ENCODE results near the gene TTLL11. TPM values are rescaled to one million over a fixed set of nuclear protein-coding genes. Genes with fewer than 3 reads are reported as not detected.
"Not testable (repeated sequence)": the region's sequence is repeated elsewhere in the genome, so short reads cannot be mapped to it uniquely, and the experiment has no call there.

TTLL11 gene
- total RNA-seq, 1 experiment from 2014 or later = 7.0 TPM

- no peak overlapping the region for H3K4me3 ChIP-seq (ENCODE audit: low read length)
- H3K36me3 ChIP-seq (ENCODE audit: low read depth, low read length) = no peaks in the 10 kb centered on the region
- intact Hi-C loops (cut with micrococcal nuclease) = no loop called here
- H3K9me3 ChIP-seq (ENCODE audit: low read length) = no peaks in the 10 kb centered on the region
- DNase-seq = no peak
- H4K20me1 ChIP-seq (ENCODE audit: low read length) = no peaks in the 10 kb centered on the region
- POLR2A ChIA-PET (ENCODE audit: unreplicated experiment) = no interaction called here
- no peaks in the 10 kb centered on the region for H3F3A ChIP-seq (ENCODE audit: low read length, unreplicated experiment)
- BruUV-seq (replicated peaks) = no TSS peak
- no peak overlapping the region for H3K4me2 ChIP-seq (ENCODE audit: low read length)
- H3K27ac ChIP-seq (ENCODE audit: low read length) = no peak overlapping the region
- no peak overlapping the region for H3K9ac ChIP-seq (ENCODE audit: low read length)
- no peaks in the 10 kb centered on the region for H3K79me2 ChIP-seq (ENCODE audit: low read length)
- ATAC-seq = no peak
- CTCF ChIA-PET = no interaction called here
- TF ChIP-seq EZH2 (IDR thresholded peaks at IDR 0.05; ENCODE audit: low read length, unreplicated experiment) (no peak), EZH2phosphoT487 (IDR thresholded peaks at IDR 0.05; ENCODE audit: borderline replicate concordance, low read length) (no peak), CTCF (conservative IDR thresholded peaks at IDR 0.05; ENCODE audit: low read depth, low read length) (no peak)
- no peak overlapping the region for H2AFZ ChIP-seq (ENCODE audit: low read length)
- no peaks in the 10 kb centered on the region for H3K9me2 ChIP-seq (replicated peaks; ENCODE audit: low read length)
- no peaks in the 10 kb centered on the region for H3K4me1 ChIP-seq (ENCODE audit: insufficient read depth, low read length)
- no peaks in the 10 kb centered on the region for H3K27me3 ChIP-seq (ENCODE audit: low read length)
Measured at GRCh38 chr9:122071715-122072114, 21.4 kb downstream of the TTLL11 start.

GRCh38 chr9:122070728-122071515 lies 22.2 kb downstream of the TTLL11 start:
- ATAC-seq (no peak), DNase-seq (no peak)
- Histone ChIP-seq H4K20me1 (ENCODE audit: low read length) (no peaks in the 10 kb centered on the region), H3K79me2 (ENCODE audit: low read length) (no peaks in the 10 kb centered on the region), H3K4me1 (ENCODE audit: insufficient read depth, low read length) (no peaks in the 10 kb centered on the region), H3K4me2 (ENCODE audit: low read length) (no peak overlapping the region), H3K9ac (ENCODE audit: low read length) (no peak overlapping the region), H3K9me2 (replicated peaks; ENCODE audit: low read length) (no peaks in the 10 kb centered on the region), H3K27me3 (ENCODE audit: low read length) (no peaks in the 10 kb centered on the region), H3K27ac (ENCODE audit: low read length) (no peak overlapping the region), H2AFZ (ENCODE audit: low read length) (no peak overlapping the region), H3F3A (ENCODE audit: low read length, unreplicated experiment) (no peaks in the 10 kb centered on the region), H3K4me3 (ENCODE audit: low read length) (no peak overlapping the region), H3K9me3 (ENCODE audit: low read length) (no peaks in the 10 kb centered on the region), H3K36me3 (ENCODE audit: low read depth, low read length) (no peaks in the 10 kb centered on the region)
- intact Hi-C loops (cut with micrococcal nuclease) = no loop called here
- POLR2A ChIA-PET (ENCODE audit: unreplicated experiment) = no interaction called here
- CTCF ChIA-PET = no interaction called here
- BruUV-seq (replicated peaks) = no TSS peak
- TF ChIP-seq EZH2 (IDR thresholded peaks at IDR 0.05; ENCODE audit: low read length, unreplicated experiment) (no peak), EZH2phosphoT487 (IDR thresholded peaks at IDR 0.05; ENCODE audit: borderline replicate concordance, low read length) (no peak), CTCF (conservative IDR thresholded peaks at IDR 0.05; ENCODE audit: low read depth, low read length) (no peak)

GRCh38 chr9:122066680-122067079 lies 26.4 kb downstream of the TTLL11 start:
- DNase-seq; H3K4me1 ChIP-seq (ENCODE audit: insufficient read depth, low read length); H3K36me3 ChIP-seq (ENCODE audit: low read depth, low read length); POLR2A ChIA-PET (ENCODE audit: unreplicated experiment); H3K9ac ChIP-seq (ENCODE audit: low read length); H3F3A ChIP-seq (ENCODE audit: low read length, unreplicated experiment); CTCF ChIA-PET; intact Hi-C loops (cut with micrococcal nuclease); ATAC-seq; H3K79me2 ChIP-seq (ENCODE audit: low read length); H3K4me2 ChIP-seq (ENCODE audit: low read length); H3K27ac ChIP-seq (ENCODE audit: low read length); H4K20me1 ChIP-seq (ENCODE audit: low read length); H2AFZ ChIP-seq (ENCODE audit: low read length); H3K9me2 ChIP-seq (replicated peaks; ENCODE audit: low read length); BruUV-seq (replicated peaks); H3K27me3 ChIP-seq (ENCODE audit: low read length); H3K9me3 ChIP-seq (ENCODE audit: low read length); H3K4me3 ChIP-seq (ENCODE audit: low read length): not testable (repeated sequence)
